ENCODE results near the gene SIGLEC14.

DNA sequence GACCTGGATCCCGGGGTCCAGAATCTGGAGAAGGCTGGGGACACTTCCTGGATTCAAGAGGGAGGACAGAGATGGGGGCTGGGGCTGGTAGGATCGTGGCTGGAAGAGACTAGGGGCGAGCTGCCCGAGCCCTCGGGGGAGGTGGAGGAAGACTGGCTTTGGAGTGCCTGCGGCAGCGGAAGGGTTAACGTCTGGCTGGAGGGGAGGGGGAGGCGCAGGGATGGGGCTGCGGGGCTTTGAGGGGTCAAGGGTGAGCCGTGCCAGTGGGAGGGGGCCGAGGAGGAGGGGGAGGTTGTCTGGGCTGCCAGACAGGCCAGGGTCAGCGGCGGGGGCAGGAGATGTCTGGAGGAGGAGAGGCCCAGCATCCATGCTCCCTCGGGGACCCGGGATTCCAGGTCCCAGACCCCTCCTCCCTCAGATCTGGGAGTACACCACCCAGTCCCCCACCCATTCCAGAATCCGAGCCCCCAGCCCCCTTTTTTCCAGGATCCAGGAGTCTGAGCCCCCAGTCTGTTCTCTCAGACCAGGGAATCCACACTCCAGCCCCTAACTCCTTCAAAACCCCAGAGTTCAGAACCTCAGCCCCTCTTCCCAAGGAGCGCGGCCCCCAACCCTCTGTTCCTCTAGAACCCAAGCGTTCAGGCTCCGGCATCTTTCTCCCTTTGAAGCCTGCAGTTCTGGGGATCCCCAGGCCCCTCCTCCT lies 43.3 kb upstream of the SIGLEC14 start:
- TF ChIP-seq CTCF (IDR thresholded peaks at IDR 0.05) = no peak
- no peak for TF ChIP-seq POLR2A (IDR thresholded peaks at IDR 0.05)

Data from body of pancreas (tissue), 4 donors.